Left renal cortex interstitium (tissue), 4 donors: Measurements from ENCODE around the gene NPBWR2. TPM values are rescaled to one million over a fixed set of nuclear protein-coding genes. Genes with fewer than 3 reads are reported as not detected.
A peak's percentile ranks its signal among the peaks of the same experiment; 100 is the strongest.

Experiments
- DNase-seq, 4 donors: peaks; one replicate each; pipeline ENCODE4 v3.0.0-alpha.2; 2013; ENCODE audit warnings: low read depth in 4 of 4, low spot score in 2 of 4, missing footprints in 1 of 4
- polyA plus RNA-seq, 4 donors: library from polyadenylated mRNA; unstranded; fragments of 120-200 nt; gene quantifications; one replicate each; pipeline ENCODE4 v1.2.1, GENCODE V29; 2013; ENCODE audit not compliant: insufficient read length in 4 of 4

Gene NPBWR2
- polyA plus RNA-seq, 4 donors: not detected

DNA sequence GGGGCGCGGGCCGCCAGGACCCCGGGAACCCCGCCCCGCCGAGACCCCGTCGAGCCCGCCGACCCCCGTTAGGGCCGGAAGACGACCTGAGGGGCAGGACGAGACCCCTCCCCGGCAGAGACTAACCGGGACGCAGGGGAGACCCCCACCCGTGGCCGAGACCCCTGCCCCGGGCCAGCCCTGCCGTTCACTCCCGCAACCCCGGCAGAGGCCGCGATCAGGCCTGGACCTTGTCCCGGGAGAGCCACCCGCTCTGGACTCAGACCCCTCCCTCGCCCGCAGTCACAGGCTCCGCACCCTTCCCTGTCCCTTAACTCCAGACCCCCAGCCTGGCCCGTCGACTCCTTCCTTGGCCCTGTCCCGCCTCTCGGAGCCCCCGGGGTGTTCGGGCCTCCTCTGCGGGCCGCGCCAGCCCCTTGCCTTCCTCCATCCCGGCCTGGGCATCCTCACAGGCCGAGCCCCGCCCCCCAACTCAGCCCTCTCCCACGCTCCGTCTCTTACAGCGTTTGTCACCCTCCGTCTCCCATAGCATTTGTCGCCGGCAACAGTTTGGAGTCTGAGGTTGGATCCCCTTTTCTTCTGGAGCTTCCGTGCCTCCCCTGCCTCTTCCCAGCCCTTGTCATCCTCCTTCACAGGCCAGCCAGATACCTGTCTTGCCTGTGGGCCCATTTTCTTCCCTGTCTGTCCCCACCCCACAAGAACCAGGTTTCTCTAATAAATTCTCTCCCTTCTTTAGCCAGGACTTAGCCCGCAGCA is 43.8 kb downstream of the NPBWR2 start:
- DNase-seq: no peak

DNA sequence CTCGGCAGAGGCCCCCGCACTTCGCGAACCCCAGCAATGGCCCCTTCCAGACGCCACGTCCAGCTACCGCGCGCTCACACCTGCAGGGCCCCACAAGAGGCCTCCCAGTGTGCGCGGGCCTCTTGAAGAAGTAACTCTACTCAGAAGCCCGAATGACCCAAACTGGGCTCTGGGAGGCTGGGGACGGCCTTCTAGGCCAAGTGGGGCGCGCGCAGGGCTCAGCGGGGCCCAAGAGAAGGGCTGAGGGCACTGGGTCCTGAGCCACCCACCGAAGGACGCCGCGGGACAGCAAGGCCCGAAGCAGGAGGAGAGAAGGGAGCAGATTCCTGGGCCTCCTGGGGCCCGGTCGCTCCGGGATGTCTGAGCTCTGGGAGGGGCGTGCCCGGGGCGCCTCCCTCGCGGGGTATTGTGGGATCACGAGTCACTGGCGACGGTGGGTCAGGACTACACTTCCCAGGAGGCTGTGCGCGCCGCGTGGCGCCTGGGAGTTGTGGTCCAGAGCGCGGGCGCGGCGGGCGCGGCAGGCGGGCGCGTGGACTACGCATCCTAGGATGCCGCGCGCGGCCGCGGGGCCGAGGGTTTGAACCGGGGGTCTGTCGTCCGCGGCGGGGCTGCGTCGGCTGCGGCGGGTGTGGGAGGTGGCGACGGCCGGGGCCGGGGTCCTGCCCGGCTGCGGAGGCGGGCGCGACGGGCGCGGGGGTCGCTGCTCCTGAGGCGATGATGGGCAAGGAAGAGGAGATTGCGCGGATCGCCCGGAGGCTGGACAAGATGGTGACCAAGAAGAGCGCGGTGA is 44.6 kb downstream of the NPBWR2 start, which contains the start of gene TCEA2:
Gene TCEA2 (plus strand): TSS at position 603 of the 793 bp plus-strand sequence. CDS start 115 bp downstream, at position 718.
- DNase-seq: peak; percentile 79 to 95 (median 90)

DNA sequence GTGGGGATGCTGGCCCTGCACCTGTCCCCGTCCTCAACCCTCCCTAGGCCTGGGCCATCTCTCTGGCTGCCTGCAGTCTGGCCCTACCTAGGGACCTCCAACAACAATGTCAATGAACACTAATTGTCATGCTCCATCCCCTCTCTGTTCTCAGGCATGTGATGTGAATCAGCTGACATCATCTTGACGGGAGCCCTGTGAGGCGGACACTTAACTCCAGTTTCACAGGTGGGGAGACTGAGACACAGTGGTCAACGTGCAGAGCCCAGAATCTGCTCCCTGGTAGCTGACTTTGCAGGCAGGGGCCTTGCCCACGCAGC is 45.1 kb downstream of the NPBWR2 start:
- no peak for DNase-seq

DNA sequence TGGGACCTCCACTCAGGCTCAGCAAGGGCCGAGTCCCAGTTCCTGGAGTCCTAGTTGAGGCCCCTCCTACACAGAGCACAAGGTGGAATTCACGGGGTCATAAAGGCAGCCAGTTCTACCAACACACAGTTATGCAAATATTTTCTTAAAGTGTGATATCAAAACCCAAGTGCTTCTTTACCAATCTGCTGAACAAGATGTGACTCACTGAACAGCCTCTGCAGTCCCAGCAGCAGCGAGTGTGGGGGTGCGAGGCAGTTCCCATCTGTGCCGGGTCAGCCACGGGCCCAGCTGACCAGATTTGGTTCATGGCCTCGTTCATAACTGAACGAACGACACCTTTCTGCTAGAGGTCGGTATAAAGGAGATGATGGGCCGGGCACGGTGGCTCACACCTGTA is 48.8 kb downstream of the NPBWR2 start:
- no peak for DNase-seq

DNA sequence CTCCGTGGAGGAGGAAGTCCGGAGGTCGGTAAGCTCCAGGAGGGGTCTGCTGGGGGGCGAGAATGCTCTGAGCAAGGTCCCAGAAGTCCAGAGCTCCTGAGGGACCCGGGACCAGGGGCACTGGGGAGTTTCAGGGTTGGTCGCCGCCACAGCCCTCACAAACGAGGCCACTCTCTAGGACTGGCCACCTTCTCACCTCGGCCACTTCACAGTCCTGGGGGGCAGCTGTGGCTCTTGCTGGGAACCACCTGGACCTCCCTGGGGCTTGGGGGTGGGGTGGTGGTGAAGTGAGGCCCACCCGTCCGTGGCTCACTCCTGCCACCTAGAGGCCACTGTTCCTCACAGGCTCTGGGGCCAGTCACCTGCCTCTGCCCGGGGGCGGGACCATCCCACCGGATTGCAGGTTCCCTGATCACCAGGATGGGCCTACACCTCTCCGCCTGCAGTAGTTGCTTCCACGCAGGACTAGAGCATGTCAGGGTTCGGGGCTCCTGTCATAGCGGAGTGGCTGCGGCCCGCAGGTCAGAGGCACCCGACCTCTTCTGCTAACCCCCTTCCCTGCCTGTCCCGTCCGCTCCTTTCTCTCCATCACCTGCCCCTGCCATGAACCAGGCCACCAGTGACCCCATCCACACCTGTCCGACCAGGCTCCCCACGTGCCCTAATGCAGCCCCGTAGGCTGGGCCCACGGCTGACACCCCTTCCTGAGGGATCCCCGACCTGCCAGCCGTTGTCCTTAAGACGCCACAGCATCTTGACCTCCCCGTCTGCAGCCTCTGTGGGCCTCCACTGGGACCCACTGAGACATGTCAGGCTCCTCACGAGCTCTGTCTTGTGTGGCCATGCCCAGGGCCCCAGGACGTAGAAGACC is 49.5 kb downstream of the NPBWR2 start:
- DNase-seq: peak in 1 of 4 donors; percentile 73

DNA sequence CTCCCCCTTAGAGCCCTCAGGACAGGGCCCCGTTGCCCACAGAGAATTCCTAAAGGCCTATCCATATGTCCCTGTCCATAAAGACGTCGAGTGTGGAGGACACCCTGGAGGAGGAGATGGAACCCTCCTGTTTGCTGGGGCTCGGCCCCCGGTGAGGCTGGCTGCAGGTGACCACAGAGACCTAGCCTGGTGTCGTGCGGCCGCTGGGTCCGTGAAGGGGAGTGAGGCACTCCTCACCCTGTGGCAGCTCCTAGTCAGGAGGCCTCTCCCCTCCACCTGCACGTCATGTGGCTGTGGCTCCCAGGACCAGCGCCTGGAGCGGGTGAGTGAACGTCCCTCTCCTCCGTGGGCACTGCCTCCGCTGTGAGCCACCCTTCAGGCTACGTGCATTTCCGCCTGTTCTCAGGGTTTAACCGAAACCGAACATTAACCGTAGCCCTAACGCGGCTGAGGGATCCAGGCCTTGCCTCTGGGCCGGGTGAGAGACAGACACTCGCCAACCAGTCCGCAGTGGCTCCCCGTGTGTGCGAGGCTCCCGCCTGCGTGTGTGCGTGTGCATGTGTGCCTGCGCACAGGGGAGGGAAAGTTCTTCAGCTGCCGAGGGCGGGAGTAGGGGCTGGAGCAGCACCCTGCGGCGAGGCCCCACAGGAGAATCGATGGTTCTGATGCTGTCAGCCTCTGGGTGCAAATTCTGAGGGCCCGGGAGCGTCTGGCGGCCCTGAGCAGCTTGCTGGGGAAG is 50.3 kb downstream of the NPBWR2 start:
- no peak for DNase-seq

DNA sequence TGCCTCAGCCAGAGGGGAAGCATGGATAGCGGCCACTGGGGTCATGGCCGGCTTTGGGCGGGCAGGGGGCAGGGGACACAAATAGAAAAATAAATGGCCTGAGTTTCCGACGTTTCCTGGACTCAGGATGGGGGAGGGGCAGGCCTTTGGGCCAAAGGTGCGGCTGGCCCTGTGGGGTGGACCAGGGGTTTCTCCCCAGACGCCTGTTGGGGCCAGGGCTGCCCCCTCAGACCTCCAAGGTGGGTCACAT is 50.8 kb downstream of the NPBWR2 start:
- no peak for DNase-seq

DNA sequence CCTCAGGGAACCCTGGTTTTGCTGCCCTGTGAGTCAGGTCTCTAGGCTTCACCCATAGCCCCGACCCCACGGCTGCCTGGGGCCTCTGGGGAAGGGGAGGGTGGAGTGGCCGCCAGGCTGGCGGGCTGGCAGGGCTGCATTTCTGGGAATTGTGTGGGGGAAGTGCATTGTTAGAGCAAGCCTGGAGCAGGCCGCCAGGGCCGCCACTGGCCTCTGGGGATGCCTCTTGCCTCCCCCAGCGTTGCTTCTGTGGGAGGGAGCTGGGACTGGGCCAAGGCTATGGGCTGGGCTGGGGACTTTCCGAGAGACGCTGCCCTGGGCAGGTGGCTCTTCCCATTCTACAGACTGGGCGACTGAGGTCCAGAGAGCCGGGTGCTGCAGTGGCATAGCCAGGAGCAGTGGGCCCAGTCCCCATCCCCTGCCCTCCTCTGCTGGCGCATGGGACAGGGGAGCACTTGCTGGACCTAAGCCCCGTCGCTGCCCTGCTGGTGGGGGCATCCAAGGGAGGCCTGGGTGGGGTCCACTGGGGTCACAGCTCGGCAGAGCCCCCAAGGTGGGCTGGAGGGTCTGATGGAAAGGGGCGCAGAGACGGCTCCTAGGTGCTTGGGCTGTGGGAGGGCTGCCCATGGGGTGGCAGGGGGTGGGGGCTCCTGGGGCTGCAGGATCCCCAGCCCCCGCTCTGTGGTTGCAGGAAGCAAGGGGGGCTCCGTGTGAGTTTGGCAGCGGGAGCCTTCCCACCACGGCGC is 51.3 kb downstream of the NPBWR2 start:
- DNase-seq: no peak

DNA sequence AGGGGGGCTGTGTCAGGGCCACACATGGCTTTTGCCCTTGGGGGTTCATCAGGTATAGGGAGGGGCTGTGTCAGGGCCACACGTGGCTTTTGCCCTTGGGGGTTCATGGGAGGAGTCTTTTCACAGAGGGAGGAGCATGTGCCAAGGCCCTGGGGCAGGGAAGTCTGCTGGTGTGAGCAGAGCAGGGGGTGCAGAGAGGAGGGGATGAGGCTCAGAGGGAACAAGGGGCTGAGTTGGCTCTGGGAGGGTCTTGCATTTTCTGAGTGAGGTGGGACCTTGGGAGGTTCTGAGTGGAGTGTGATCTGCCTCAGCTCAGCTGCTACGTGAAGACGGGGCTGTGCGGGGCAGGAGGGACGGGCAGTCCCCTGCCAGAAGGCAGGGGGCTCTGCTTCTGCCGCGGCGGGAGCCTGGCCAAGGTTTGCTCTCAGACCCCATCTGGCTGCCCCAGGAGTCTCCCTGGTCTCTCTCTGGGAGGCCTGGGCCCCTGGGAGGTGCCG is 51.9 kb downstream of the NPBWR2 start:
- no peak for DNase-seq

DNA sequence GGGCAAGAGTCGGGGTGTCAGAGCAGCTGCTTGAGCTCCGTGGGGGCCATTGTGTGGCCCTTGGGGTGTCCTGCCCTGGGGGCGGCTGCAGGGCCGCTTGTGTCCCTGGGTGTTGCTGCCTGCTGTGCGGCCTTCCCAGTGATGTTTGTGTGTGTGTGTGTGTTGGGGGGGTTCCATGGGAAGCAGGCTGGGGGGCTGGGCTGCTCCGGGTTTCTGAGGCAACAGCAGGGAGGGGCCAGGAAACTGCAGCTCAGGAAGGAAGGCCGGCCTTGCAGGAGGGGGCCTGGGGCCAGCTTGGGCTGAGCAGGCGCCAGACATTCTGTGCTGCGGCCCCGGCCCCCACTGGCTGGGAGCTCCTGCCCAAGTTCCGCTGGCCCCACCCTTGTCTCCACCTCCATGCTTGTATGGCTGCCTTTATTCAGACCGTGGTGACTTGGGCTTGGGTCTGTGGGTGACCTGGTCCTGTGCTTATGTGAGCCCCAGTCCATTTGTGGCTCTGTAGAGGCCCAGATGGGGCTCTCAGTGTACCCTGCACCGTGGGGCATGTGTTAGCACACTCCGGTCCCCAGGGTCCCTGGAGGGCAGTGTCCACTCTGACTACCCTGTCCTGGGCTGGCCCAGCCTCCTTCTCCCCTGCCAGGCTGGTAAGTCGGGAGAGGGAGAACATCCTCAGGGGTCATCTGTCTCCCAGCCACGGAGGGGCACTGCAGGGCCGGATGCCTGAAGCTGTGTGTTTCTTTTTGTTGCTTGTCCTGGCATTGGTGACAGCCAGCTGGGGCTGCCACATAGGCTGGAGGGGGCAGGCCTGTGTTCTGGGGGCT is 53.3 kb downstream of the NPBWR2 start:
- no peak for DNase-seq

Other genes with a start within 250 kb of the NPBWR2 start
- not detected for gene ABHD16B, start 246.1 kb downstream of the NPBWR2 start, polyA plus RNA-seq
- gene TPD52L2, start 242.3 kb downstream of the NPBWR2 start, polyA plus RNA-seq: 10 to 100 TPM; 82.9 to 96.6 (median 95.2) TPM
- gene DNAJC5, start 212.4 kb downstream of the NPBWR2 start, polyA plus RNA-seq: 10 to 100 TPM; 26.5 to 38.5 (median 32.2) TPM
- gene UCKL1, start 151.1 kb downstream of the NPBWR2 start, polyA plus RNA-seq: 10 to 100 TPM; 36.6 to 76.7 (median 57.0) TPM
- 10 to 100 TPM; 21.4 to 36.0 (median 29.4) TPM for gene ZNF512B, start 137.6 kb downstream of the NPBWR2 start, polyA plus RNA-seq
- gene SAMD10, start 127.9 kb downstream of the NPBWR2 start, polyA plus RNA-seq: 10 to 100 TPM in 2 of 4 donors, 1 to 10 TPM in 2; 6.8 to 14.2 (median 9.6) TPM
- 10 to 100 TPM; 86.0 to 95.4 (median 92.7) TPM for gene PRPF6, start 126.4 kb downstream of the NPBWR2 start, polyA plus RNA-seq
- 1 to 10 TPM in 3 of 4 donors, under 1 TPM in 1; 0.35 to 1.8 (median 1.4) TPM for gene C20orf204, start 71.4 kb downstream of the NPBWR2 start, polyA plus RNA-seq
- 10 to 100 TPM in 3 of 4 donors, 1 to 10 TPM in 1; 7.1 to 17.0 (median 12.6) TPM for gene SOX18, start 57.9 kb downstream of the NPBWR2 start, polyA plus RNA-seq
- gene TCEA2, start 44.4 kb downstream of the NPBWR2 start, polyA plus RNA-seq: 10 to 100 TPM; 69.8 to 99.8 (median 96.4) TPM
- gene RGS19, start 28.0 kb downstream of the NPBWR2 start, polyA plus RNA-seq: 1 to 10 TPM; 5.7 to 8.3 (median 7.1) TPM
- gene OPRL1, start 27.5 kb downstream of the NPBWR2 start, polyA plus RNA-seq: 1 to 10 TPM in 3 of 4 donors, under 1 TPM in 1; 0.85 to 1.4 (median 1.2) TPM
- gene LKAAEAR1, start 23.2 kb downstream of the NPBWR2 start, polyA plus RNA-seq: under 1 TPM in 2 of 4 donors, not detected in 2; 0.27 to 0.29 TPM
- under 1 TPM; 0.21 to 0.76 (median 0.44) TPM for gene MYT1, start 56.9 kb upstream of the NPBWR2 start, polyA plus RNA-seq
- gene PCMTD2, start 148.2 kb upstream of the NPBWR2 start, polyA plus RNA-seq: 100 to 1,000 TPM; 128 to 206 (median 158) TPM